ENCODE data around the gene KRT83.
"Not testable (repeated sequence)": the region's sequence is repeated elsewhere in the genome, so short reads cannot be mapped to it uniquely, and the experiment has no call there.

The KRT83 gene

DNA sequence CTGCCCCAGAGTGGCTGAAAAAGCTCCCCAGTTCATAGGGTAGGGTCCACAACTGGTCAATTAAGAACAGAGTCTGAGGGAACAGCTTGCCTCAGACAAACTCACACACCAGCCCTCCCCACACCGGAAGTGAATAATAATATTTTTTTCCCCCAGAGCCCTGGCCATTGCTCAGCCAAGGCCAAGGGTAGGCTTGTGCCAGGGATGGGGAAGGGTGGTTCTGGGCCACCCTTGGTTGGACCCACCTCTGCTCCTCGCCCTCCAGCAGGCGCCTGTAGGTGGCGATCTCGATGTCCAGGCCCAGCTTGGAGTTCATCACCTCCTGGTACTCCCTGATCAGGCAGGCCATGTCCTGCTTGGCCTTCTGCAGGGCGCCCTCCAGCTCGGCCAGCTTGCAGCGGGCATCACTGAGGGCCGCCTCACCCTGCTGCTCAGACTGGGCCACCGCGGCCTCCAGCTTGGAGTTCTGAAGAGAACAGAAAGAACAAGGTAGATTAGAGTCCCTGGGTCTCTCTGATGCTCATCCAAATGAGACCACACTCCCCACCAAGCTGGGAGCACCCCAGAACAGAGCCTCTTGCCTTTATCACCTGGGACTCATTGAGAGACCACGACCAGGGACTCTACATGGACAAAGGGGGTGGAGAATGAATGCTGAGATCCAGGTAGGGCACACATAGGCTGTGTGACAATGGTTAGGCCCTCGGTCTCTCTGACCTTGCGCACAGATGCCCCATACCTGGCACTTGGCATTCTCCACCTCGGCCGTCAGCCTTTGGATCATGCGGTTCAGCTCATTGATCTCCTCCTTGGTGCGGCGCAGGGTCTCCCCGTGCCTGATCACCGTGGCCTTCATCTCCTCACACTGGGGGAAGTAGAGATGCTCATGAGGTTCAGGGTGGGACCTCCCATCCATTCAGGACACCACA lies 34.1 kb downstream of the KRT83 start:
- DNase-seq (ENCODE audit: low spot score), result not testable (repeated sequence)

- DNase-seq (ENCODE audit: low spot score), result no peak
Observed at GRCh38 chr12:52285851-52286530, 35.2 kb downstream of the KRT83 start.

DNA sequence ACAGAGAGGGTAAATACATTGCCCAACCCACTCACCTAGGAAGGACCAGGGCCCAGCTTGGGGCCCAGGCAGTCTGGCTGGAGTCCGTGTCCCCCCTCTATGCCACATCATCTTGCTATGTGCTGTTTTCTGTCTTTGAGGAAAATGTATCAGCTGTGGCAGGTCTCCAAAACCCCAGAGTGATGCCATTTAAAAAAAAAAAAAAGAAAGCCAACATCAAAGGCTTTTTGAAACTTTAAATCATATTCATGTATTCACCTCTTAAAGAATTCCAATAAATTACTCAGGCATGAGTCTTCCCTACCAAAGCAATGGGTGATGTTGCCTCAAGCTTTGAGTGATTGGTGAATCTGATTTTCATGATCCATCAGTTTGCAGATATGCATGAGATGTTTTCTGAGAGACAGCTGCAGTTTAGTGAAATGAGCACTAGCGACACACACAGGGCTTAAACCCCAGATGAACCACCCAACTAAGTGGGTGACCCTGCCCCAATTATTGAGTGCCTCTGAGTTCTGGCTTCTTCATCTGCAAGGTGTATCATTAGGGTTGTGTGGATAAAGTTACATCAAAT lies 35.9 kb downstream of the KRT83 start:
- DNase-seq (ENCODE audit: low spot score), result no peak

- DNase-seq (ENCODE audit: low spot score), result no peak
Observed at GRCh38 chr12:52284562-52285171, 36.5 kb downstream of the KRT83 start.

DNA sequence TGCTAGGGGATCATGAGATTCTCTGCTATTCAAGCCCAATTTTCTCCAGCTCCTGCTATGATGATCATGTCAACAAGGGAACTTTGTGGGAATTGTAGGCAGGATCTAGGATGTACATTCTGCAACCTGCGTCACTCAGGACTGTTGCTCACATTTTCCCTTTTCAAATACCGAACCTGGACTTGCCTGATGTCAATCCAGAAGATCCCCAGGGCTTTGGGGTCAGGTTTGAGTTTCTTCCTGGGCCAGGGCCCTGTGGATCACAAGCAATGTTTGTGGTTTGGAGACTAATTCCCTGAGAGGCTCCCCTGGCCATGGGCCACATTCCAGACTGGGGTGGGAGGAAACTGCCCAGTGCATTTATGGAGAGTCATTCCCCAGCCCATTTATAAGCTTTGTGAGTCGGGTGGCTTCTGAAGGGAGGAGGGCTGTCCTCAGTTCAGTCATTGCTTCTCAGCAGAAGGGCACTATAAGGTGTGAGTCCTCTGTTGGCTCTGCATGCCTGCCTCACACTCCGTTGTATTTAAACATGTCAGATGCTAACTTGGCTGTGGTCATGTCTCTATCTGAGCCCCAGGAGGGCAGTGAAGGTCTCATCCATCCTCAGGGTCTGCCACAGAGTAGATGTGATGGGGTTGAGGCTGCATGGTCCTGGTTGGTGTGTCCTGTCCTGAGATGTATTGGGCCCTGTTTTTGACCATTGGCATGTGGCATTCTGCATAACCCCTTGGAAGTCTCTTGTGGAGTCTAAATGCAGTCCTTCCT lies 40.2 kb downstream of the KRT83 start:
- DNase-seq (ENCODE audit: low spot score), result peak; percentile 95

DNA sequence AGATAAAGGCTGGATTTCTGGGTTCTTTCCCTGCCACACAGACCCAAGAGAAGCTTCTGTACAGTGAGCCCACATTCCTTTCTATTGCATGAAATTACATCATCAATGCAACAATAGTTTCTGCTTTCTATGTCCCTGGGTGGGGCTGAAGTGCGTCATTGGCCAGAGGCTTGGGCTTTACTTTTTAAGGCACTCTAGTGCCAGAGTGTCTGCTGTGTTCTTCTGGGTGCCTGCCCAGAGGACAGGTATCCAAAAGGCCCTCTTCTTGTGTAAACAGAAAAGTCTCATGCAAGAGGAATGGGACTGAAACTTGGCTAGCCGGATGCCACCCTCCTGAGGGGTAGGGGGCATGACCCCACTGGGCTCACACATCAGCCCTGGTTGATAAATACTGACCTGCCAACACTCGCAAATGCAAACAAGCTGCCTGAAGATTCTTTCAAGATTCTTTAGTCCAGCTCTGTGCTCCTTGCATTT lies 40.8 kb downstream of the KRT83 start:
- DNase-seq (ENCODE audit: low spot score), result peak; percentile 82

DNA sequence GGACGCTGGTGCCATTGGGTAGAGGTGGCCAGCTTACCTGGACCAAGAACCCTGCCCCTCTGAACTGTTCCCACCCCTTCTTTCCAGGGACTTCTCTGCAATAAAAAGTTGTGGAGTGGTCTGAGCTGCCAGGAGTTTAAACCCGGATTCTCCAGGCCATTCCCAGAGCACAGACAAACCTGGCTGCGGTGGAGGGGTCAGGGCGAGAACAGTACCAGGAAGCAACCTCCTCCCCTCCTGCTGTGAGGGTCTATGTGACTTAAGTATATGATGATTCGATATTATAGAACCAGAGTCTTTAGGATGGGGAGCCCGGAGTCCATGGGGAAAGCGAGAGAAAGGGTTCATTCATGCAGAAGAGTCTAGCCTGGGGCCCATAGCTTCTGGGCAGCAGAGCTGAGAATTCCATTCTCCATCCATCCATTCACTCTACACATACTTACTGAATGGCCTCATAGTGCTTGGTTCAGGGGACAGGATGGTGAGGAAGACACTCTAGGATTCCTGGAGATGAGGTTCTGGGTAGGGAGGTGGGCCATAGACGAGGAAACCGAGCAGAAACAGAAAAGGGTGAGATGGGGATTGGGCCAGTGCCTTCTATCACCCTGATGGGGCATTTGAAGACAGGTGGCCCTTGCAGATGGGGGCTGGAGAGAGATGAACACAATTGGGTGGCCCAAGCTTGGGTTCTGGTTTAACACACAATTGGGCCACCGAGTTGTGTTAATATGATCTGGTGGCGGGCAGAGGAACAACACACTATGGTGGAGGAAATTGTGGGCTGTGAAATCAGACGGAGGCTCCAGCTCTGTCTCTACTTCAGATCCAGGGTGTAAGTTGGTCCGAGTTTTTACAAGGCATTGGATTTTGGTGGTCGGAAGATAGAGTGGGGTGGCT lies 41.5 kb downstream of the KRT83 start:
- DNase-seq (ENCODE audit: low spot score), result no peak

DNA sequence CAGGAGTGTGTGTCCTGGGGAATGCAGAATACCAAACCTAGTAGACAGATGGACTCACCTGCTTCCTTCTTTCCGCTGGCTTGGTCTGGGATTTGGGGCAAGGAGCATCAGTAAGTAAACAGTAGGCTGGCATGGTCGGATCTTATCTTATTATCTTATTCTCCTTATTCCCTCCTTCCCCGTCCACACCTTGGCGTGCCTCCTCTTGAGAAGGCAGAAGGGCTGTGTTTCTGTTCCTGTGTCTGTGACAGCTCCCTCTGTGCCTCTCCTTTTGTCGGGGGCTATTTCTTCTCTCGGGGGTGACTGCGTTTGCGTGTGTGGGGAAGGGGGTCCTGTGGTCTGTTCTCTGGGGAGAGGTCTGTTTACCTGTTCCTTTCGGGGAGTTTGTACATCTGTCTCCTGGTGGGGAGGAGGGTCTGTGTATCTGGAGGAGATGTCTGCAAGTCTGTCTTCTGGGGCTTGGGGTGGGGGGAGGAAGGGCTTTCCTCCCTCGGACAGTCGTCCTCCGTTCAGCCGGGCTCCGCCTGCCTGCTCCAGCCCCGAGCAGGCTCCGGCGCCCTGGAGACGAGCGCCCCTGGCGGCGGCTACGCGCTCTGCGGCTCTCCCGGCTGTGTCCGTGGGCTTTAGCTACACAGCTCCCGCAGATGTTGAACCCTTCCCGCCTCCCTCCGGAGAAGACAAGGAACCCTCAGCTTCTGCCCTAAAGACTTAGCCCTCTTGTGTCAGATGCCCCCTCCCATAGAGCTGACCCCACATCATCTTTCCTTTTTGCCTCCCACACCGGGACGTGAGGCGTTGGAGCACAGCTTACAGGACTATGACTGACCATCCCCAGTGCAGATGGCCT lies 42.4 kb downstream of the KRT83 start:
- DNase-seq (ENCODE audit: low spot score), result peak; percentile 84

DNA sequence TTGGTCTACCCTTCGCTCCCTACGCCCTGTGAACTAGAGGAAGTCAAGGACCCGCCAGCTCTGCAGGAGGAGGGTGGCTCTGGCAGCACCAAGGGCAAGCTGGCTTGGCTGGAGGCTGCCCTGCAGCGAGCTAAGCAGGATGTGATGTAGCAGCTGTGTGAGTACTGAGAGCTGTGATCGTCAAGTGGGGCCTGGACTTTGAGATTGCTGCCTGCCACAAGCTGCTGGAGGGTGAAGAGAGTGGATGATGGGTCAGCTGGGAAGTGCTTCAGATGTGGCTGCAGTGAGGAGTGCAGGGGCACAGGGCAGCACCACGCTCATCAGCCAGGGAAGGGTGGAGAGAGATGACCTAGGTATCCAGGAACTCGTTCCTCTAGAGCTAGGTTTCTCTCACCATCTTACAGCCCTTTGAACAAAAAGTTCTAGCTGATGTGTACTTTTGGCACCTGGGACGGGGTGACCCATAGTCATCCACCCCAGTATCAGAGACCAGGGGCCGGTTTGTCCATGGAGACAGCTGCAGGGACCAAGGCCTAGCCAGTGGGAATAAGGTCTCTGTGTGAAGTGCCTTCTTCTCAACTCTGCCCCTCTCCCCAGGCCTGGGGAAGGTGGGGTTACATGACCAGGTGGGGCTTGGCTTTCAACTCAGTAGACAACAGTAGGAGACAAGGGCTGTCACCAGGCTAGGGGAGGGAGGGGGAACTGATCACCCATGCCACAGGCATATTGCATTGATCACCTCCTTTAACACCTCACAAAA lies 43.5 kb downstream of the KRT83 start:
- no peak for DNase-seq (ENCODE audit: low spot score)

- no peak for DNase-seq (ENCODE audit: low spot score)
Observed at GRCh38 chr12:52275686-52276085, 45.5 kb downstream of the KRT83 start.

DNA sequence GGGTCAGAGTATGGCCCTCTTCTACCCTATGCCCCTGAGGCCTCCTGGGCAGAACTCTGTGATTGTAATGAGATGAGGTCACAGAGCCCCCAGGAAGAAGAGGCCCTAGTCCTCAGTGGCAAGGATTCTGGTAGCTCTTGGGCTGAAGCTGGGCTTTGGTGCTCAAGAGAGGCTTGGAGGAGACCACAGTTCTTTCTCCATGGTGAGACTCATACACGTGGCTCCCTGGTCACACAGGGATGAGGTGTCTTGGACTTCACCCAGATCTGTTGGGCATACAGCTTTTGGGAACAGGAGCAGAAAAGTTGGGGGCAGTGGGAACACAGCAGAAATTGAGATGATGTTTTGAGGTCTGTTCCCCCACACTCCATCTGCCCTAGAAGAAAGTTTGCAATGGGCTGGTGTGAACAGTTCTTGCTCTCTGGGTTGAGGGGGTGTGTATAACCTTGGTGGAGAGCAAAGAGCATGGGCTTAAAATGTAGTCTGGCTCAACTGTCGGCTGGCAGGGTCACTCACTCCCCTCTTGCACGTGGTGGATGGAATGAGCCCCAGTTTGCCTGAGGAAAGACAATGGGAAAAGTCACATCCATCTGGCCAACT lies 46.6 kb downstream of the KRT83 start, which contains the start of gene KRT86:
TSS of gene KRT86 (plus strand) at position 125 of the 600 bp plus-strand sequence. CDS start 27,272 bp downstream, outside the sequence.
- DNase-seq (ENCODE audit: low spot score), result no peak

DNA sequence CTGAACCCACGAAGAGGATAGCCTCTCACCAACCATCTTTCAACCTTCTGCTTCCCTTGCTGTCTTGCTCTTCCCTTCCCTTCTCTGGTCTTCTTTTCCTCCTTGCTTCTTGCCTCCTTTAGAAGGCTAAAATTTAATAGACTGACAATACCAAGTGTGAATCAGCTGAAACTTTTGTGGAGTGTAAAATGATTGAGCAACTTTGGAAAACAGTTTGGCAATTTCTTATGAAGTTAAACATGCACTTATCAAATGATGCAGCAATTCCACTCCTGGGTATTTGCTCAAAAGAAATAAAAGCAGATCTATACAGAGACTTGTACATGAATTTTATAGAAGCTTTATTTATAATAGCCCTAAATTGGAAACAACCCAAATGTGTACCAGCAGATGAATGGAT lies 50.0 kb downstream of the KRT83 start:
- DNase-seq (ENCODE audit: low spot score), result no peak

- no peak for DNase-seq (ENCODE audit: low spot score)
Observed at GRCh38 chr12:52270541-52271070, 50.6 kb downstream of the KRT83 start.

- no peak for DNase-seq (ENCODE audit: low spot score)
Observed at GRCh38 chr12:52268212-52268611, 53.0 kb downstream of the KRT83 start.

DNA sequence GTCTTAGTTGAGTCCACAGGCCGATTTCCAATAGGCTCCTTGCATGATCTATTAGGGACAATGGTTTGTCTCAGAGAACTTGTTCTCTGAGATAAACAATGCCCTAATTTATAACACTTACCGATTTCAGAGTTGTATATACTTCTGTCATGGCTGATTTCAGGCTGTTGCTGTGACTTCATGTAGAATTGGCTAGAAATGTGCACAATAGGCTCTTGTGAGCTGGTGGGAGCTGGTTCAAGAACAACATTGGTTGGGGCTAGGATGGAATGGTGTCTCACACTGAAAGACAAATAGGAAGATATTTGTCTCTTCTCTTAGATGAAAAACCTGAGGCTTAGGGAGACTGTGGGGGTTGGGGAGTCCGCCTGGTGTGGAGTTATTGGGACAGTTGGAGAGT lies 53.5 kb downstream of the KRT83 start:
- DNase-seq (ENCODE audit: low spot score), result no peak

DNA sequence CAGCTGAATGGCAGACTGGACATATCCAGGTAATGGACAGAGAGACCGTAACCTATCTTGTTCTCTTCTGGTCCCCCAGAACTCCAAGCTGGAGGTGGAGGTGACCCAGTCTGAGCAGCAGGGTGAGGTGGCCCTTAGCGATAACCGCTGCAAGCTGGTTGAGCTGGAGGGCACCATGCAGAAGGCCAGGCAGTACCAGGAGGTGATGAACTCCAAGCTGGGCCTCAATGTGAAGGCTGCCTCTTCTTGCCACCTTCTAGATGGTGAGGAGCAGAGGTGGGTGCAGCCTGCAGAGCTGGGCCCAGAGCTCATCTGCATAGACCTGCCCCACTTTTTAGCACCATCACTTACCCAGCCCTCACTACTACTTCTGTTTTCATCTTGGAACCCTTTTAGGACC lies 53.9 kb downstream of the KRT83 start:
- no peak for DNase-seq (ENCODE audit: low spot score)

DNA sequence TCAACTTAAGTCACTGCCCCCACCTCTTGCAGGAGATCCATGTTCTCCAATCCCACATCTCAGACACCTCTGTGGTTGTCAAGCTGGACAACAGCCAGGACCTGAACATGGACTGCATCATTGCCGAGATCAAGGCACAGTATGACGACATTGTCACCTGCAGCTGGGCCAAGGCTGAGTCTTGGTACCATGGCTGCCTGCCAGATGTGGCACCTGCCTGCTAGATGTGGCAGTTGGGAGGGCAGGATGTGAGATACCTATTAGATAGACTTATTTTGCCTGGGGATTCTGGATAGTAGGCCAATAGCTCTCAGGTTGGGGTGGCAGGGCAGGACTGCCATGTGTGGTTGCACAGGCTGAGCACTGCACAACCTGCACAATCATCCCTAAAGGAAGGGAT lies 54.7 kb downstream of the KRT83 start:
- DNase-seq (ENCODE audit: low spot score), result no peak

DNA sequence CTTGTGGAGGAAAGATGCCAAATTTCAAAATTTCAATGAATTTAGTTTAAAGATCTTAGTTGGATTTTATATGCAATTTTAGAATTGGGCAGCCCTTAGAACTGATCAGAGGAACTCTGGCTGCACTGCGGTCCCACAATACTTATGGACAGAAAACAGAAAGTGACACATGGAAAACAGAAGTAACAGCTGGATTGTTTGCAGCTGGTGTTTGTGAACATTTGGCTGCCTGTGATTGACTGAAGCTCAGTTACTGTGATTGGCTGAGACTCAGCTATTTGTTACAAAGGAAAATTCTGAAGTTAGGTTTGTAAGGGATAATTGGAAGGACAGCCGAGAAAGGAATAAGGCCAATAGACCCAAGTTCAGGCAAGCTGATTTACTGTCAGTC lies 56.8 kb downstream of the KRT83 start:
- DNase-seq (ENCODE audit: low spot score), result no peak

All from hepatic stellate cell (primary cell).